RWPE2 (cell line): ENCODE results near the gene CORO2B.

Experiments used
- ATAC-seq: fragments of 200-7000 bp; cut with Tn5 transposase; 3 replicates; pipeline ENCODE4 v1.9.1; 2021; ENCODE audit warnings: low read depth
- DNase-seq: peaks from one replicate; pipeline ENCODE4 v3.0.0-alpha.2; 2020; ENCODE audit warnings: low spot score
- H3K27ac ChIP-seq: fragments of 450-650 bp; 2 replicates; pipeline ENCODE4 v1.5.1; 2017; ENCODE audit warnings: mild to moderate bottlenecking; ENCODE audit not compliant: poor library complexity, severe bottlenecking
- H3K27me3 ChIP-seq: fragments of 250-450 bp; sonication (Bioruptor Pico); 2 replicates; pipeline ENCODE4 v1.5.1; 2021; ENCODE audit warnings: mild to moderate bottlenecking, moderate library complexity; ENCODE audit not compliant: insufficient read depth, poor library complexity, severe bottlenecking
- H3K36me3 ChIP-seq: fragments of 250-450 bp; sonication (Bioruptor Pico); 2 replicates; pipeline ENCODE4 v1.5.1; 2020; ENCODE audit warnings: low read depth, mild to moderate bottlenecking, moderate library complexity
- H3K4me1 ChIP-seq: fragments of 250-450 bp; sonication (Bioruptor Pico); 2 replicates; pipeline ENCODE4 v1.5.1; 2021; ENCODE audit warnings: mild to moderate bottlenecking, moderate library complexity; ENCODE audit not compliant: insufficient read depth, poor library complexity, severe bottlenecking
- H3K4me3 ChIP-seq: fragments of 250-450 bp; sonication (Bioruptor Pico); 2 replicates; pipeline ENCODE4 v1.5.1; 2021; ENCODE audit warnings: mild to moderate bottlenecking, moderate library complexity; ENCODE audit not compliant: severe bottlenecking
- H3K9me3 ChIP-seq: fragments of 250-450 bp; sonication (Bioruptor Pico); 2 replicates; pipeline ENCODE4 v1.5.1; 2021; ENCODE audit warnings: mild to moderate bottlenecking, moderate library complexity; ENCODE audit not compliant: severe bottlenecking
- TF ChIP-seq, protein P1 (sequence below): fragments of 450-650 bp; IDR thresholded peaks from one replicate; pipeline ENCODE4 v1.5.1; 2017; ENCODE audit warnings: mild to moderate bottlenecking, moderate library complexity; ENCODE audit not compliant: poor library complexity, severe bottlenecking

The CORO2B gene

DNA sequence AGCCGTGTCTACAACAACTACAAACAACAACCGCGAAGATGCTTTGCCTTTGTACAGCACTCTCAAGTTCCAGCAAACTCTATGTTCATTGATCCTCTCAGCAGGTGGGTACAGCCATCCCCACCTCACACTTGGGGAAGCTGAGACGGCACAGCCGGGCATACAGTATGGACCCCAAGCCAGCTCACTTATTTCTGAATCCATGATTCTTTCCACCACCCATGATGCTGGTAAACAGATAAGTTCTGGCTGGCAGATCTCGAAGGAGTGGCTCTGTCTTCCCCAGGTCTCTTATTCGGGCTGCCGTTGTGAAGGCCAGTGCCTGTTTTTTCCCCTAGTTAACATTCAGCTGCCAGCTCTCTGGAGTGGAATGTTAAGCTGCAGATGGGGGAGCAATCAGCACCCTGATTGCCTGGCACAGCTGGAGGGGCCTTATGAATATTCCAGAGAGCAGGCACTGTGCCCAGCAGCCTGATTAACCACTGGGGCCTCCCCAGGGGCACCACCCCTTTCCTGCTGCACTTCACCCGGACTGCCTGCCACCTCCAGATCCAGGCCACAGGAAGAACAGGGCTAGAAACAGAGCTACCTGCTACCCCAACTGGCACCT lies 73.2 kb downstream of the CORO2B start:
- ATAC-seq (peak; percentile 61; the same call in 2 of the 3 replicates), DNase-seq (peak; percentile 57)
- Histone ChIP-seq H3K27ac (no peak overlapping the region), H3K36me3 (no peaks in the 10 kb centered on the region), H3K27me3 (no peaks in the 10 kb centered on the region), H3K4me3 (no peak overlapping the region), H3K9me3 (no peaks in the 10 kb centered on the region), H3K4me1 (no peaks in the 10 kb centered on the region)
- TF ChIP-seq, protein P1, sequence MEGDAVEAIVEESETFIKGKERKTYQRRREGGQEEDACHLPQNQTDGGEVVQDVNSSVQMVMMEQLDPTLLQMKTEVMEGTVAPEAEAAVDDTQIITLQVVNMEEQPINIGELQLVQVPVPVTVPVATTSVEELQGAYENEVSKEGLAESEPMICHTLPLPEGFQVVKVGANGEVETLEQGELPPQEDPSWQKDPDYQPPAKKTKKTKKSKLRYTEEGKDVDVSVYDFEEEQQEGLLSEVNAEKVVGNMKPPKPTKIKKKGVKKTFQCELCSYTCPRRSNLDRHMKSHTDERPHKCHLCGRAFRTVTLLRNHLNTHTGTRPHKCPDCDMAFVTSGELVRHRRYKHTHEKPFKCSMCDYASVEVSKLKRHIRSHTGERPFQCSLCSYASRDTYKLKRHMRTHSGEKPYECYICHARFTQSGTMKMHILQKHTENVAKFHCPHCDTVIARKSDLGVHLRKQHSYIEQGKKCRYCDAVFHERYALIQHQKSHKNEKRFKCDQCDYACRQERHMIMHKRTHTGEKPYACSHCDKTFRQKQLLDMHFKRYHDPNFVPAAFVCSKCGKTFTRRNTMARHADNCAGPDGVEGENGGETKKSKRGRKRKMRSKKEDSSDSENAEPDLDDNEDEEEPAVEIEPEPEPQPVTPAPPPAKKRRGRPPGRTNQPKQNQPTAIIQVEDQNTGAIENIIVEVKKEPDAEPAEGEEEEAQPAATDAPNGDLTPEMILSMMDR = no peak

DNA sequence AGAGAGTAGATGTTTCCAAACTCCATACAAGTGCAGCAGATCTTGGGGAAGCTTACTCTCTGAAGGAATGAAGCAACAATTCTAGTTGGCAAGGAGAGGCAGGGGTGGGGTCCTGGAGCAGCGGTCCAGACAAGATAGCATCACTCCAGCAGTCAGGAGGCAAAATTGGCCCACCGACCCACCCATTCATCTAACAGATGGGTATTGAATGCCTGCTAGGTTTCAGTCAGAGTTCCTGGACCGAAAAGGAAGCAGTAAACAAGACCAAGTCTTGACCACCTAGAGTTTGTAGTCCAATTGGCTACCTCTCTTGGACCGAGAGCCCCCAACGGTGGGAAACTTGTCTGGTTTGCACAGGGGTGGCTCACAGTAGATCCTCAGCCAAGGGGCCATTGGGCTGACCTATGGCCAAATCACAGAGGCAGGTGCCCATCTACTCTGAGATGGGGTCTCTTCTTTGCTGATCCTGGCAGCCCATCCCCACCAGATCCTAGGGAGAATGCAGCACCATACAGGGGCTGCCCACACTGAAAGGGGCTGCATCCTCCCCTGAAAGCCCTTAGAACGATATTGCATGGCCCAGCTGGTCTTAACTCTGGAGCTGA lies 74.3 kb downstream of the CORO2B start:
- no peak overlapping the region for H3K27ac ChIP-seq
- DNase-seq (peak; percentile 64), ATAC-seq (no peak)
- TF ChIP-seq, protein P1 = no peak
- no peak overlapping the region for H3K4me3 ChIP-seq
- H3K4me1 ChIP-seq = no peaks in the 10 kb centered on the region
- no peaks in the 10 kb centered on the region for H3K36me3 ChIP-seq
- no peaks in the 10 kb centered on the region for H3K27me3 ChIP-seq
- no peaks in the 10 kb centered on the region for H3K9me3 ChIP-seq

- no peaks in the 10 kb centered on the region for H3K9me3 ChIP-seq
- H3K4me3 ChIP-seq = no peak overlapping the region
- peak; percentile 7 for DNase-seq
- no peaks in the 10 kb centered on the region for H3K4me1 ChIP-seq
- H3K27me3 ChIP-seq = no peaks in the 10 kb centered on the region
- H3K36me3 ChIP-seq = no peaks in the 10 kb centered on the region
- TF ChIP-seq, protein P1 = no peak
- ATAC-seq = no peak
- no peak overlapping the region for H3K27ac ChIP-seq
Observed at GRCh38 chr15:68653801-68654200, 75.0 kb downstream of the CORO2B start.

- Histone ChIP-seq H3K36me3 (no peaks in the 10 kb centered on the region), H3K4me1 (no peaks in the 10 kb centered on the region), H3K4me3 (no peak overlapping the region), H3K27me3 (no peaks in the 10 kb centered on the region), H3K9me3 (no peaks in the 10 kb centered on the region), H3K27ac (no peak overlapping the region)
- DNase-seq (peak; percentile 49), ATAC-seq (no peak)
- TF ChIP-seq, protein P1 = no peak
Observed at GRCh38 chr15:68654786-68655560, 76.2 kb downstream of the CORO2B start.
